ENCODE data around the gene MAGI2.
A peak's percentile ranks its signal among the peaks of the same experiment; 100 is the strongest.
"Not testable (repeated sequence)": the region's sequence is repeated elsewhere in the genome, so short reads cannot be mapped to it uniquely, and the experiment has no call there.

The MAGI2 gene

DNA sequence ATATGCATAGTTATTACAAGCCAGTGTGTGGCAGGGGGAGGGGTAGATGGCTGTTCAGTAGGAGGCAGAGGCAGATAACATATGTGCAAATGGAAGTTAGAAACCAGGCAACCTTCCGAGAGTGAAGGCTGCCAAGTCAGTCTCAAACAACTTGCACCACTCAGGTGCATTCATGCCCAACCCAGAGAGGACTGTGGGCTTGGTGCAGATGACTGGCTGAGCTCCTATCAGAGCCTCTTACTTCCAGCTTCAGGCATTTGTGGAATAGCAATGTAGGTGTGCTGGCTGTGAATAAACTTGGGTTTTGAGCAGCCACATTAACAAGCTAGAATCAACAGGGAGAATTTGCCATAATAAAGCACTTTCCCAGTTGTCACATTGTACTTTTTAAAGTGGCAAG lies 865.1 kb downstream of the MAGI2 start:
- H3K4me3 ChIP-seq (replicated peaks; ENCODE audit: low read depth, low read length), result no peak overlapping the region
- TF ChIP-seq, protein P1, sequence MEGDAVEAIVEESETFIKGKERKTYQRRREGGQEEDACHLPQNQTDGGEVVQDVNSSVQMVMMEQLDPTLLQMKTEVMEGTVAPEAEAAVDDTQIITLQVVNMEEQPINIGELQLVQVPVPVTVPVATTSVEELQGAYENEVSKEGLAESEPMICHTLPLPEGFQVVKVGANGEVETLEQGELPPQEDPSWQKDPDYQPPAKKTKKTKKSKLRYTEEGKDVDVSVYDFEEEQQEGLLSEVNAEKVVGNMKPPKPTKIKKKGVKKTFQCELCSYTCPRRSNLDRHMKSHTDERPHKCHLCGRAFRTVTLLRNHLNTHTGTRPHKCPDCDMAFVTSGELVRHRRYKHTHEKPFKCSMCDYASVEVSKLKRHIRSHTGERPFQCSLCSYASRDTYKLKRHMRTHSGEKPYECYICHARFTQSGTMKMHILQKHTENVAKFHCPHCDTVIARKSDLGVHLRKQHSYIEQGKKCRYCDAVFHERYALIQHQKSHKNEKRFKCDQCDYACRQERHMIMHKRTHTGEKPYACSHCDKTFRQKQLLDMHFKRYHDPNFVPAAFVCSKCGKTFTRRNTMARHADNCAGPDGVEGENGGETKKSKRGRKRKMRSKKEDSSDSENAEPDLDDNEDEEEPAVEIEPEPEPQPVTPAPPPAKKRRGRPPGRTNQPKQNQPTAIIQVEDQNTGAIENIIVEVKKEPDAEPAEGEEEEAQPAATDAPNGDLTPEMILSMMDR (IDR thresholded peaks at IDR 0.05; ENCODE audit: low read depth, low read length, missing control alignments), result no peak
- DNase-seq (ENCODE audit: extremely low read depth, low read depth), result no peak

DNA sequence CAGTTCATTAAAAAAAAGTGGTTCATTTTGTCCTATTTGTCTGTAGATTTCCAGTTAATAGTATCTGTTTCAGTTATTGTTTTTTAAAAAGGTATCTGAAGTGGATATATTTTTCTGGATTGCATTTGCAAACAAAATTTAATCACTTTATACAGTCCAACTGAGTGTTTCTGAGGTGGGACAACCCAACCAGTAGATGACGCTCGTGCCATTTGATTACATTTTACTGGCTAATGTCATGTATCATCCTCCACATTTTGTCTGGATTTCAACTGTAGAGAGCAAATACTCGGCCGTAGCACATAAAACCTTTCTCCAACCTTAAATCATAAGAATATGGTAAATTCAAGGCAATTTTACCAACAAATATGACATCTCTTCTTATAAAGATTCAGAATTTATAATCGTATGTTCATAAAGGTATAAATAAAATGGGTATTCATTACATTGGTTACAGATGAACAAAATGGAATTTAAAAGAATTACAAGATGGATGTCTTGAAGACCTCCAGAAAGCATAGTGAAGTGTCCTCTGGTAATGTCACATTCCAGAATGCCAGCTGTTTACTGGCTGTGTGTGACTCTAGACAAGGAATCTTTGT lies 865.9 kb downstream of the MAGI2 start:
- H3K4me3 ChIP-seq (replicated peaks; ENCODE audit: low read depth, low read length), result no peak overlapping the region
- TF ChIP-seq, protein P1 (IDR thresholded peaks at IDR 0.05; ENCODE audit: low read depth, low read length, missing control alignments), result peak; percentile 17
- no peak for DNase-seq (ENCODE audit: extremely low read depth, low read depth)

DNA sequence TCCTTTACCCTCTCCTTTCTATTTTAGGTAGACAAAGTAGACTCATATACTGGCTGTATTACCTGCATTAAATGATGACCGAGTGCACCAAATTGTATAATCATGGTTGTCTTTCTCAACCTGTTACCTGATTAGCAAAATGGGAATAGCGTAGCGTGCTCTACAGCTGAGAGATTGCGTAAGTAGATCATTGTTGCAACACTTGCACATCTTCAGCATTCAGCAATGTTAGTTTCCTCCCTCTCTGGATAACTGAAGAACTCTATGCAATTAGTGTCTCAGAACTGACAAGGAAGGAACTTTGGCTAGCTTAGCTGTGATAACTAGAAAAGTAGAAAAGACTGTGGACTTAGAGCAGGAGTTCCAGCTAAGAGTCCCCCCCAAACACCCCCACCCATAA lies 867.5 kb downstream of the MAGI2 start:
- TF ChIP-seq, protein P1 (IDR thresholded peaks at IDR 0.05; ENCODE audit: low read depth, low read length, missing control alignments), result no peak
- H3K4me3 ChIP-seq (replicated peaks; ENCODE audit: low read depth, low read length), result no peak overlapping the region
- DNase-seq (ENCODE audit: extremely low read depth, low read depth), result no peak

GRCh38 chr7:78578686-78579085 lies 874.8 kb downstream of the MAGI2 start:
- TF ChIP-seq, protein P1 (IDR thresholded peaks at IDR 0.05; ENCODE audit: low read depth, low read length, missing control alignments), result no peak
- H3K4me3 ChIP-seq (replicated peaks; ENCODE audit: low read depth, low read length), result no peak overlapping the region
- DNase-seq (ENCODE audit: extremely low read depth, low read depth), result no peak

DNA sequence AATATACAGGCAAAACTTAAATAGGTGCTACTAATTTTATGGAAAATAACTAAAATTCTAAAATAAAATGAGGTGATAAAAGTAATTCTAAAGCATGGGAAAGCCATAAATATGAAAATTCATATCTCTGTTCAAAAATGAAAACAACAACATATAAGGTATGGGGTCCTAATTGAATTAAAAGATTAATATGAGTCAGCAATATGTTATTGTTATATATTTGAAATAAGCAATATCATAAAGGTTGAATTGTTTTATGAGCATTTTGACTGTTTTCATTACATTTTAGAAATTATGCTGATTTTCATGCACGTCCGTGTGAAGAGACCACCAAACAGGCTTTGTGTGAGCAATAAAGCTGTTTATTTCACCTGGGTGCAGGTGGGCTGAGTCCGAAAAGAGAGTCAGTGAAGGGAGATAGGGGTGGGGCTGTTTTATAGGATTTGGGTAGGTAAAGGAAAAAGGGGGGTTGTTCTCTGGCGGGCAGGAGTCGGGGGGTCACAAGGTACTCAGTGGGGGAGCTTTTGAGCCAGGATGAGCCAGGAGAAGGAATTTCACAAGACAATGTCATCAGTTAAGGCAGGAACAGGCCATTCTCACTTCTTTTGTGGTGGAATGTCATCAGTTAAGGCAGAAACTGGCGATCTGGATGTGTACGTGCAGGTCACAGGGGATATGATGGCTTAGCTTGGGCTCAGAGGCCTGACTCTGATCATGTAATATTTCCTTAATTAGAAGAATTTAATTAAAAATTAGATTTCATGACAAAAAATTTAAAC lies 876.1 kb downstream of the MAGI2 start:
- H3K4me3 ChIP-seq (replicated peaks; ENCODE audit: low read depth, low read length); DNase-seq (ENCODE audit: extremely low read depth, low read depth): not testable (repeated sequence)

DNA sequence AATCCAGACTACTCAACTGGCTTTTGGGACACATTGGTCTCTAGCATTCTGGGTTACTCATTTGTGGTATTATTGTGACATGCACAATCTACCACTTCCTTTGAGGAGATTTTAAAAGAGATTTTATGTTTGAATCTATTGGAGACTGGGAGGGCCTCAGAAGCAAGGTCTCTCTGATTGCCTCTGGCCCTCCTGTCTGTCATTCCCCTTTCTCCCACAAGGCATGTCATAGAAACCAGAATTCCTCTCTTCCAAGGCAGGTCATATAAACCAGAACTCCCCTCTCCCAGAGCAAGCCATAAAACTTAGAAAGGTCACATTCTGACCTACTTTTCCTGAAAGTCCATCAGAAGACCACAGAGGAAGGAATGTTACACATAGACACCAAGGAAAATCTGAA lies 877.2 kb downstream of the MAGI2 start:
- TF ChIP-seq, protein P1 (IDR thresholded peaks at IDR 0.05; ENCODE audit: low read depth, low read length, missing control alignments), result no peak
- no peak overlapping the region for H3K4me3 ChIP-seq (replicated peaks; ENCODE audit: low read depth, low read length)
- no peak for DNase-seq (ENCODE audit: extremely low read depth, low read depth)

DNA sequence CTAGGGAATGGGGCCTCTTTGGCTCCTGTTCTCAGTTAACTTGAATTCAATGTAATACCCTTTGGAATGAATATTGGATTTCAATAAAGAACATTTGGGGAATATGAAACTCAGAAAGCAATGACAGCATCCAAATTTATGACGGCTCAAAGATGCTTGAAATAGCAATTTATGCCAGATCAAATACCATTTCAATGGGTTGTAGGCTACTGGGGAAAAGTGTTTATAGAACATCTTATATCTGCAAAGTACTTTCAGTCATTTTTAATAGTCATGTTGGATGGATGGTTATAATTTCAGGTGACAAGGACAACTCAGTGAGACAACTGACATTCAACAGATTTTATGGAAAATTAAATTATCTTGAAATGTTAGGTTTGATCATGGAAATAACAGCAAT lies 882.2 kb downstream of the MAGI2 start:
- DNase-seq (ENCODE audit: extremely low read depth, low read depth), result no peak
- TF ChIP-seq, protein P1 (IDR thresholded peaks at IDR 0.05; ENCODE audit: low read depth, low read length, missing control alignments), result no peak
- H3K4me3 ChIP-seq (replicated peaks; ENCODE audit: low read depth, low read length), result no peak overlapping the region

Data from HFF-Myc (cell line).